HEK293T (cell line): Measurements from ENCODE around the gene BCL7A.

Experiments used
- ARNT ChIP-seq: fragments of 450-650 bp; IDR thresholded peaks from 2 replicates; pipeline ENCODE4 v1.6.1; 2017; ENCODE audit warnings: mild to moderate bottlenecking
- FOXM1 ChIP-seq: fragments of 450-650 bp; IDR thresholded peaks from 2 replicates; pipeline ENCODE4 v1.6.1; 2017; ENCODE audit warnings: mild to moderate bottlenecking, borderline replicate concordance
- L3MBTL2 ChIP-seq: fragments of 450-650 bp; conservative IDR thresholded peaks from 2 replicates; pipeline ENCODE4 v1.6.1; 2016; ENCODE audit warnings: mild to moderate bottlenecking
- LEF1 ChIP-seq: fragments of 450-650 bp; IDR thresholded peaks from 2 replicates; pipeline ENCODE4 v1.6.1; 2017; ENCODE audit warnings: mild to moderate bottlenecking, borderline replicate concordance
- SP1 ChIP-seq: fragments of 450-650 bp; IDR thresholded peaks from 2 replicates; pipeline ENCODE4 v1.6.1; 2017
- TF ChIP-seq, protein P1 (sequence below): fragments of 450-650 bp; IDR thresholded peaks from 2 replicates; pipeline ENCODE4 v1.6.1; 2016

DNA sequence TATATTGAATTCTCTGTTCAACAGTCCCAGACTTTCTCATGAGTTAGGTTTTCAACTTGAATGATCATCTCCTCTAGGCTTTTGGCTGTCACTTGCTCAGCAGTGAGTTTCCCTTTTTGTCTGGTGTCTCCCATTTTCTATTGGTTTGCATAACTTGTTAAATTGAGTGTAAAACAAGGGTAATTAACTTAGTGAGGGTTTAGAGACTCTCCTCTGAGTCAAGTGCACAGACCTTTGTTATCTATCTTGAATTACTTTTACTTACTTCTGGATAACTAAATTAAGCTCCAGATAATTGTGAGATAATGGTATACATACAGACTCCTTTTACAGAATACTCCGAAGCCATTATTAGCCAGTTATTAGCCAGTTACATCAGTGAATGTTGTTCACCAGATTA lies 78.9 kb downstream of the BCL7A start:
- TF ChIP-seq ARNT (no peak), FOXM1 (no peak), SP1 (no peak), LEF1 (no peak), L3MBTL2 (no peak)
- TF ChIP-seq, protein P1, sequence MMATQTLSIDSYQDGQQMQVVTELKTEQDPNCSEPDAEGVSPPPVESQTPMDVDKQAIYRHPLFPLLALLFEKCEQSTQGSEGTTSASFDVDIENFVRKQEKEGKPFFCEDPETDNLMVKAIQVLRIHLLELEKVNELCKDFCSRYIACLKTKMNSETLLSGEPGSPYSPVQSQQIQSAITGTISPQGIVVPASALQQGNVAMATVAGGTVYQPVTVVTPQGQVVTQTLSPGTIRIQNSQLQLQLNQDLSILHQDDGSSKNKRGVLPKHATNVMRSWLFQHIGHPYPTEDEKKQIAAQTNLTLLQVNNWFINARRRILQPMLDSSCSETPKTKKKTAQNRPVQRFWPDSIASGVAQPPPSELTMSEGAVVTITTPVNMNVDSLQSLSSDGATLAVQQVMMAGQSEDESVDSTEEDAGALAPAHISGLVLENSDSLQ = no peak
